ENCODE measurements around the gene LMO1.

LMO1 gene

DNA sequence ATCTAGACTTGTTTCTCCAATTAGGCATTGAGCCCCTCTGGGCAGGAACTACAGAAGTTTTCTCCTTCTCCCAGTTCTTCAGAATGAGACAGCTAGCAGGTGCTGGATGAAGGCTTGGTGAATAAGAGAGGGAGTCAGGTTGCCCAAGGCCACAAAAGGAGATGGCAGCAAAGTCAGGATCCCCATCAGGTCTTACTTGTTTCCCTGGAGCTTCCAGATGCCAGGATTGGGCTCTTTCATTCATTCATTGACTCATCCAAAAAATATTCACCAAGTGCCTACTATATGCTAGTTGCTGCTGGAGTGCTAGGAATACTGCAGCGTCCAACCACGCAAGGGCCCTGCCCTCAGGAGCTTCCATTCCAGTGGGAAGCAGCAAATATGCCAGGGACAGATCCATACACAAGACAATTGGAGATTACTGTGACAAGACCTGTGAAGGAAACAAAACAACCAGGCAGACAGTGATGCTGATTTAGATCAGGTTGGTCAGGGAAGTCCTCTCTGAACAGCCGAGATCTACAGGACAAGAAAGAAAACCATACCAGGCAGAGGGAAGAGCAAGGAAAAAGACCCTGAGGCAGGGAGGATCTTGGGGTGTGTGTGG is 24.6 kb upstream of the LMO1 start:
- DNase-seq: no peak

- DNase-seq: no peak
These were observed 24.0 kb upstream of the LMO1 start for GRCh38 chr11:8287703-8288102.

DNA sequence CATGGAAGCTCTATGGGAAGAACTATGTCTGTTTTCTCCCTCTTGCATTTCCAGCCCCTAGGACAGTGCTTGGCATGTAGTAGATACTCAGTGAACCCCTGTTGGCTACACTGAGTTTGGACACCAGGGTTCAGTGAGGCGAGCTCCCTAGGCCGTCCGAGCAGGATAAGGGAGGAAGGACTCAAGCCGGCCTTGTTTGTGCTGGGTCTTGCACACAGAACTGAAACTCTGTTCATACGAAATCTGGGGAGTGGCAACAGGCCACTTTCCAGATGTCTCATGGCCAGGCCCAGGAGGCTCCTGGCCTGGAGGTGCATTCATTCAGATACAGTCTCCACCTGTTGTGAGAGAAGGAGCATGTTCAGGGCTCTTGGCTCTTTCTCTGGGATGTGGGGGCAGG is 23.6 kb upstream of the LMO1 start:
- DNase-seq: no peak

DNA sequence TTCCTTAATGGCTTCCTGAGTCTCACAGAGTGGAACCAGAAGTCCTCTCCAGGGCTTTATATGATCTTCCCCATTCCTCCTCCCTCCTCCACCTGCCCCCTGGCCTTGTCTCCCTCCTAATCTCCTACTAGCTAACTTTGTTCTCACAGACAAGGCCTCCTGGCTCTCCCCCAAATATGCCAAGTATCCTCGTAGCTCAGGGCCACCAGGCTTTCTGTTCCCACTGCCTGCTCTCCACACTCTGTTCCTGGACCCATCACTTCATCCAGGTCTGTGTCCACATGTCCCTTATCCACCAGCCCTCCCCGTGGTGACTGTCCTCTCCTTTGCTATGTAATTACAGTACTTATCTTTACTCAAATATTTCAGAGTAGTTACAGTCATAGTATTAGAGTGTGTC is 23.2 kb upstream of the LMO1 start:
- no peak for DNase-seq

DNA sequence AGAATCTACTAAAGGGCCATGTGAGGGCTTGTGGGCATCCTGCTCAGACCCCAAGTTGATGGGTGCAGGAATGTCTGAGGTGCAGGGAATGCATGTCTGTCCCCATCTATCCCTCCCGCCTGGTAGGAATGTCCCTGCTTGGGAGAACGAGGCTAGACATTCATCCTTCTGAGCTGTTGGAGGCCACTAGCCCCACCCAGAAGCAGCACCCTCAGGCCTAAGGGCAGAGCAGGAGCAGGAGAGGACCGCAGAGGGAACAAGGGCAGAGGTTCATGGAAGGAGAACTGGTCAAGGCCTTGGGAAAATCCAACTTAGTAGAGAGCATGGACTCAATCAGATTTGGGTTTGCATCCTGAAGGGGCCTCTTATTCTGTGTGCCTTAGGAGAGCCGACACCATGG is 22.1 kb upstream of the LMO1 start:
- no peak for DNase-seq

- DNase-seq: no peak
These were observed 21.6 kb upstream of the LMO1 start for GRCh38 chr11:8285228-8285627.

DNA sequence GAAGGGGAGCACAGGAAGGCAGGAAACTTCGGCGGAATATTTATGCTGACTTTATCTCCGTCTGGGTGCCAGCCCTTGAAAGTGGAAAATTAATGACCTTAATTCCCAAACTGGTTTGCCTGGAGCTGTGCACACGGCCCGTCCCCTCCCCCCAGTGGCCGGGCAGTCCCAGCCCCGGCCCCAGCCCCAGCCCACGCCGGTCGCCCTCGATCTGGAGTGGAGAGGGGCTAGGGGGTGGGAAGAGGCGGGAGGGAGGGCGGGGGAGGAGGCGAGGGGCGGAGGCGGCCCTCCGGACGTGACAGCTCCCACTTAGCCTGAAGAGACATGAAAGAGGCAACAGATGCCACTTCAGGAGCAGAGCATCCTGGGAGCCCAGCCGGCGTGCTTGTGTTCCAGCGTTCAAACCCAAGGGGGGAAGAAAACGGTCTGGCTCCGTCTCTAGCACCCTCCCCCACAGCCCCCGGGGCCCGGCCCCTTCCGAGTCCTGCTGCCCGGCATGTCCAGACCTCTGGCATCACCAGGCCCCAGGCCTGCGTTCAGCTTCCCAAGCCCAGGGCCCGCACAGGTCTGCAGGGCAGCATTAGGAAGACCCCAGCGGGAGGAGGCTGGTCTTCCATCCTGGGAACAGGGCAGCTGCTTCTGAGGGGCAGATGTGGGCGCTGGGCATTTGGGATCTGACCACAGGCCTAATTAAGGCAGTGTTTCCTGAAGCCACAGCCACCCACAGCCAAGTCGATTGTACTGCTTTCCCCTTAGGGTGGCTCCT is 20.0 kb upstream of the LMO1 start:
- peak; percentile 29 for DNase-seq

GRCh38 chr11:8283100-8283464 is 19.4 kb upstream of the LMO1 start:
- no peak for DNase-seq

DNA sequence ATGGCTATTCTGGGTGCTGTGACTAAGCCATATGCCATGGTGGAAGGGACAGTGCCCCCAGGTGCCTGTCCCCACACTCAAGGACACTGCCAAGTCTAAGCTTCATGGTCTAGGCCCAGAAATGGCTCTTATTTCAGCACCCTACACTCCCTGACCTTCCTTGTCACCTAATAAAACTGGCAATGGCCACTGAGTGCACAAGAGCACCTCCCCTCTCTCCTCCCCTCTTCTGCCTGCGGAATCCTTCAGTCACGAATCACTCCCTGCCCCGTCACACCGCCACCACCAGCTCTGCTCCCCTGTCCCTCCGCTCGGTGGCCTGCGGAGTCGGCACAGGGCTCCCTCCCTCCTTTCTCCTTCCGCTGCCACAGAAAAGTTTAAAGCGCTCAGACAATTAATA is 19.0 kb upstream of the LMO1 start:
- DNase-seq: no peak

DNA sequence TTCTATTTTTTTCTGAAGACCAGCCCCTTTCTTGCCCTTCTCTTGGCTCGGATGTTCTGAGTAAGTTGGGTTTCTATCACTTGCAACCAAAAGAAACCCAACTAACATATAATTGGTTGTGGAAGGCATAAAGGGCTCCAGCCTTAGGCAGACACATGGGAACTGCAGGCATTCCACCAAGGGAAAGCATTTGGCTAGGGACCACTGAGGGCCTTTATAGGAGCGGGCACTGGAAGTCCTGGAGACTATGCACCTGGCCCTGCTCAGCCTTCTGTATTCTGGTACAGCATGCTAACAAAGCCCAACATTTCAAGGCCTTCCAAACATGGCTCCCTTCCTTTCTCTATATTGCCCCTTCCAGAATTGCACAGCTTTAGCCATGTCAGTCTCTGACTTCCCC is 17.6 kb upstream of the LMO1 start:
- DNase-seq: no peak

DNA sequence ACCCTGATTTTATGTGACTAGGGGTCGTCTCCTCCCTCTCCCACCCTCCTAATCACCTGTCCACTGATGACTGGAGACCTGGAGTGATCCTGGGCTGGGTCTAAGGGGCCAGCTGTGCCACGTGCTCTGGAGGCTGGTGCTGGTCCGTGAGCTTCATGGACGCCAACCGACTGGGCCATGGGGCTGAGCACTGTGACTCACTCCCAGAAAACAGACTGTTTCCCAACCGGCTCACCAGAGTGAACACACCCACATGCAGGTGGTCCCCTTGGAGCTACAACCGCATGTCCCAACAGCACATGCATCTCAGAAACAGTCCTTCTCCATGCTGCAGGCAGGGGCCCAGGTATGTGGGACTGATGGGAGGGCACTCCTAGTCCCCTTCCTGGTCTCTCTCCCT is 14.0 kb upstream of the LMO1 start:
- DNase-seq: no peak

- no peak for DNase-seq
These were observed 12.8 kb upstream of the LMO1 start for GRCh38 chr11:8276528-8276927.

GRCh38 chr11:8273287-8273686 is 9.6 kb upstream of the LMO1 start:
- DNase-seq: no peak

DNA sequence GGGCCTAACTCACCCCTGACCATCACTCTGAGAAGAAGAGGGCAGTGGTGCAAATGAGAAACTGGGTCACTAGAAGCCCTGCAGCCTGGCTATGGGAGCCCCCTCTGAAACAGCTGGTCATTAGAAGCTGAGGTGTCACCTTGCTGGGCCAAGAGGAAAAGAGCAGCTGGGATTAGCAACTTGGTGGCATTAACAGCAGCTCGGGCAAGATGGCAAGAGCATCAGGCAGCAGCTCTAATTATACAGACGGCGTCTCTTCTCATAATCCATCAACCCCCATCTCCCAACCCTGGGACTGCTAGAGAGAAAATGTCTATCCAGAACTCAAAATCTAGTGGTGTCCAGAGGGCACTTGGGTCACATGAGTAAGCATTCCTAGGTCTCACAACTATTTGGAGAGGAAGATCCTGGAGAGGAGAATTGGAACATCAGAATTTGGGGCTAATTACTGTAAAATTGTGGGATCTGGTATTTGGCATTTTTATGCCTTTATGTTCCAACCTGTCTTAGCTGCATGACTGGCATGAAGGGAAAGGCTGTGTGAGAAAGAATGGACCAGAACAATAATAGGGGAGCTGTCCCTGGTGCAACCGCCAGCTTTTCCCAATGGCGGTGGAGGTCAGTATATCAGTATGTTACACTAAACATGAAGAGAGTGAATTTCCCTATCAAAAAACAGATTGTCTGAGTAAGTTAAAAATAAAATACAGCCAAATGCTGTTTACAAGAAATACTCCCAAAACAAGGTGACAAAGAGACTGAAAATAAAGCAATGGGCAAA is 7.6 kb upstream of the LMO1 start:
- DNase-seq: no peak

DNA sequence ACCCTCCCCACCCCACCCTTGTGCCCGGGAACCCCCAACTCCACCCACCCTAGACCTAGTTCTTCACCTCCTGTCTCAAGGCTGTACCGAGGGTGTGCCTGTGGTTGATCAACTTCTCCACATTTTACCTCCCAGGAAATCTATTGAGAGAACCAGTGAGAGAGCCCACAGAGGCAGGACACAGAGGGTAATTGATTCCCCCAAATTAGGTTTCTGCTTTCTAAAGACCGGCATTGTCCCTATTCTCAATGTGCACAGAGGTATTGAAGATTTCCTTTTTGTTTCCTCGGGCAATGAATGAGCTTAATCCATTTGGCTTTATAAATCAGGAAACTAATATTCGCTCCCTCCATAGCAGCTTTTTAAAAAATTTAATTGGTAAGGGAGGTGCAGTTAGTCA is 6.0 kb upstream of the LMO1 start:
- DNase-seq: no peak

- no peak for DNase-seq
These were observed 5.1 kb upstream of the LMO1 start for GRCh38 chr11:8268530-8269400.

- peak; percentile 14 for DNase-seq
These were observed 4.3 kb upstream of the LMO1 start for GRCh38 chr11:8267831-8268529.

GRCh38 chr11:8267280-8267679 is 3.6 kb upstream of the LMO1 start:
- no peak for DNase-seq

GRCh38 chr11:8266246-8267241 is 2.9 kb upstream of the LMO1 start:
- DNase-seq: no peak

GRCh38 chr11:8265681-8266241 is 2.1 kb upstream of the LMO1 start:
- no peak for DNase-seq
